T1000 (cell line): ENCODE results near the gene REG4.
"Not testable (repeated sequence)": the region's sequence is repeated elsewhere in the genome, so short reads cannot be mapped to it uniquely, and the experiment has no call there.

Experiments
- DNase-seq: peaks from one replicate; lab custom pipeline; 2025; ENCODE audit warnings: mixed read lengths; lab: John Stamatoyannopoulos, UW

Gene REG4

GRCh38 chr1:119811387-119811786 lies at the start of gene REG4:
REG4 (minus strand) TSS chr1:119811460; CDS start chr1:119808769, 2,691 bp downstream.
- DNase-seq = no peak

- DNase-seq = no peak
Measured at GRCh38 chr1:119859647-119860046, 48.4 kb upstream of the REG4 start.

GRCh38 chr1:119858556-119859214 lies 47.4 kb upstream of the REG4 start:
- DNase-seq = not testable (repeated sequence)

DNA sequence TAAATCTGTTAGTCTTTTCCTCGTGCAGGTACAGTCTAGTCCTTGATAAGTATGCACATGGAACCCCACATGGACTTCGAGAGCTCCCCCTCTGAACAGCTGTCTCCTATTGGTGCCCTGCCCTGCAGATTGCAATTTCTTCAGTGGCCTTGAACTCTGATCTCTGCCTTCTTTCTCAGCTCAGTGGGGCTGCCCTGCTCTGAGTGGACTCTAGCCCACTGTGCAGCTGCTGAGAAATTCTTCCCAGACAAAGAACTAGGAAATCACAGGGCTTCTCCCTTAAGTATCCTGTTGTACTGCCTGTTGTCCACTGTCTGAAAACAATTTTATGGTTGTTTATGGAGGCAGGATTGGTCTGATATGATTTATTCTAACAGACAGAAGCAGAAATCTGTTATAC lies 46.9 kb upstream of the REG4 start:
- no peak for DNase-seq

- DNase-seq = no peak
Measured at GRCh38 chr1:119853155-119853554, 41.9 kb upstream of the REG4 start.

DNA sequence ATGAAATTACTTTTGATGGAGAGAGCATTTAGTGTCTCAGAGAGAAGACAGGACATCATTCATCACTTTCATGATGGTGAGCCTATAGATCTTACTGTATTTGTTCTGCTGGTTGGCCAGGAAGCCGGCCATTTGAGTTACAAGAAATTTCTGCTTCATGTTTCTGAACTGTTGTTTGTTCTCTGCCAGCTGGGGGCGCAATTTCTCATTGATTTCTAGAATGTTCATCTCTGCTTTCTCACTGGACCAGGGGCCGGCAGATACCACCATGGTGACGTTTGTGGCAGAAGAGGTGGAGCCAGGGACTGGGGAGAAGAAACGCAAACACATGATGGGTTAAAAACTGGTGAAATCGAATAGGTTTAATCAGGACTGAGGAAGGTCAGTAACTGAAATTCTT lies 32.9 kb upstream of the REG4 start:
- DNase-seq = not testable (repeated sequence)

DNA sequence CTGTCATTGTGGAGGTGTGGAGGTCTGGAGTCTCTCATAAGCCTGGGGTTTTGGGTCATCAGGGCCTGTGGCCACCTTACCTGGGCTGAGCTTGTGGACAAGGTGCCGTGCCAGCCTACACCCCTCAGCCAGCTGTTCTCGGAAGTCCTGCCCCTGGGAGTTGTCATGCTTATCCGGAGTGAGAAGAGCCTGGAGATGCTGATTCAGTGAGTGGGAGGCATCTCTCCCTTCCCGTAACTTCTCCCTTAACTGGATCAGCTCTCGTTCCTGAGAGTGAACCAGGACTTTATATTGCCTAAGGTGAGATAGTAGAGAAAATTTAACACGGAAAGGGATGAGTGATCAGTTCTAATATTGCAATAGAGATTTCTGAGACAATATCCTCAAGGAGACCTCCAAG lies 30.0 kb upstream of the REG4 start:
- DNase-seq = no peak

- no peak for DNase-seq
Measured at GRCh38 chr1:119840745-119841144, 29.5 kb upstream of the REG4 start.

DNA sequence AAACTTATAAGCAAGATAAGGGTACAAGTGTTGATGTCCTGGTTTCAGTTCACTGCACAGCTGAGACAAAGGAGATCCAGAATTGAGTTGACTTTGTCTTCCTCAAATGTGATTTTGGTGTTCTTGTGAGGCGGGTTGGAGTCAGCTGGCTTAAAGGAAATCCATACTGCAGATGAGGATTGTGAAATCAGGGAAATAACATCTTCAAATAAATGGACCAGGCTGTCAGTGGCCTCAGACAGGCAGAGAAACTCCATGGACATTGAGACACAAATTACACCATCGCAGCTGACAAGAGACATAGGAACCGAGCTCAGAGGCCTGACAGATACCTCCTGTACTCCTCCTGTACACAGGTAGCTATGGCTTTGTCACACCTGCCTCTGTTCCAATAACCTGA lies 27.0 kb upstream of the REG4 start:
- no peak for DNase-seq

DNA sequence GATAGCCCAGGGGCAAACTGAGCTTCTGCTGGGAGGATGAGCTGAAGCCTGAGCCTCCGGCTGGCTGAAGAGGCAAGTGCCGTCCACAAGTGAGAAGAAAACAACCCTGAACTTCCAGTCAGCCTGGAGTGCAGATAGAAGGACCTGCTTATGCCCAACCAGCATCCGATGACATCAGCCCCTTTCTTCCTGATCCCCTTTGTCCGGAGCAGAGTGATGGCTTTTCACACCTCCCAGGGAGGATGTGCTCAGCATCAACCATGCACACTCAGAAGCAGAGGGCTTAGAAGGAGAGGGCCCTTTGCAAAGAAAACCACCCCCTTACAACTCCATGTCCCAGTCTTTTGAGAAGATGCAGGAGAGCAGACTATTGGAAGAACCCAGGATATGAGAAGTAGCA lies 23.7 kb upstream of the REG4 start:
- DNase-seq = no peak

- no peak for DNase-seq
Measured at GRCh38 chr1:119831027-119831426, 19.8 kb upstream of the REG4 start.

- DNase-seq = no peak
Measured at GRCh38 chr1:119829625-119830024, 18.4 kb upstream of the REG4 start.

DNA sequence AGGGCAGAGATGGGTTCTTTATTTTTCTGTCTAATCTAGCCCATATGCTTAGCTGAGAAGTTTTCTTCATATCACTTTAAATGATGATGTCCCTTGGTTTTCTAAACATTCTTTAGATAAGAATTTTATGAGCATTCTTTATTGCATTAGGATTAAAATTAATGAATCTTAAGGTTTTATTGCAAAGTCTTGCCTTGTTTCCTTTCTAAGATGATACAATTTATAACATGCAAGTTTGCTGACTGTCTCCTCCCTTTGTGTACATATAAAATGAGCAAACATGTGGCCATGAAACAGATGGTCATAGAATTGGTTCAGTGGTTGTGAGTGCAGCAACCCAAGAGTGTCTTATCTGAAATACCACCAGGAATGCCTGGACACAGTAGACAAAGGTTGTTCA lies 17.7 kb upstream of the REG4 start:
- not testable (repeated sequence) for DNase-seq

- DNase-seq = no peak
Measured at GRCh38 chr1:119828266-119828665, 17.0 kb upstream of the REG4 start.

DNA sequence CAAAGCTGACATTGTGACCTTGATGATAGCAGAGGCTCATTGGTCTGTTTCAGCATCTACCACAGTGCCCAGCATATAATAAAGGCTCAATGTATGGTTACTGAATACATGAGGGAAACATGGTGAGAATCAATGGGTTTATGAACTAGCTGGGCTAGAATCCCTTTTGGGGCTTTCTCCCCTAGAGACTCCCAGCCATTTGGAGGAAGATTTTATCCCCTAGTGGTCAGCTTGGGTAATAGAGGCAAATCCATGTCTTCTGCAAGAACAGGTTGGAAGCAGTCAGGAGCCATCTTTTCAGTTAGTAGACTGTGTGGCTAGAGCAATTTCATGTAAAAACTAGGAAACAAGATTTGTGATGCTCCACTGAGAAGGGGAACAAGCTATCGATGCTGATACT lies 15.8 kb upstream of the REG4 start:
- no peak for DNase-seq

DNA sequence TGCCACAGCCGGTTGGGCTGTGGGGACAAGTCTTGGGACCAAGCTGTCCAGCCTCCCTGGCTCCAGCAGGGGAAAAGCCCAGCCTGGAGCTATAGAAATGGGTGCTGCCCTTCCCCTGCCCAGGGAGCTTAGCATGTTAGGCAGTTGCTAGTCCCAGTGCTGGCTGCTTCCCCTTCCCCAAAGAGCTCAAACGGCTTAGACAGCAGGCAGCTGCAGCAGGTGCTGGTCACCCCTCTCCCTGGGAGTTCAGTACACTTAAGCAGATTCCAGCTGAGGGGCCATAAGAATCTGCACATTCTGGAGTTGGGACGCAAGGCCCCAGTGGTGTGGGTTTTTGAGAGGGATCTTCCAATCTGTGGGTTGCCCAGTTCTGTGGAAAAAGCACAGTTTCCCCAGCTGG lies 11.1 kb upstream of the REG4 start:
- DNase-seq = no peak

DNA sequence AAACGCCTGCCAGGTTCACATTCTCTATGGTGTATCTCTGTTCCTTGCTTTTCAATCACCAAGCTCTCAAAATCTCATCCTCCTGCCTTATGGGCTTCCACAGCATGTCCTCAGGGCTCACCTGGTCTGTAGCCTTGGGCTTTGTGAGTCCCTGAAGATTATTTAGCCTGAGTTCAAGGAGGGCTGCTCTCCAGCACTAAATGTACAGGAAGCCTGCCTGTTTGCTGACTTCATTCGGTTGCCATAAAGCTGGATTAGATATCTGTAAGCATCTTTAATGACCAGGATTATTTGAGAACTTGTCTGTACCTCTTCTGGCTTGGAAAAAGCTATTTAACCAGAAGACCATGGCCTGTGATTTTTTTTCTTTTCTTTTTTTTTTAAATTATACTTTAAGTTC lies 6.9 kb upstream of the REG4 start:
- DNase-seq = no peak

- DNase-seq = no peak
Measured at GRCh38 chr1:119816407-119816806, 5.1 kb upstream of the REG4 start.

DNA sequence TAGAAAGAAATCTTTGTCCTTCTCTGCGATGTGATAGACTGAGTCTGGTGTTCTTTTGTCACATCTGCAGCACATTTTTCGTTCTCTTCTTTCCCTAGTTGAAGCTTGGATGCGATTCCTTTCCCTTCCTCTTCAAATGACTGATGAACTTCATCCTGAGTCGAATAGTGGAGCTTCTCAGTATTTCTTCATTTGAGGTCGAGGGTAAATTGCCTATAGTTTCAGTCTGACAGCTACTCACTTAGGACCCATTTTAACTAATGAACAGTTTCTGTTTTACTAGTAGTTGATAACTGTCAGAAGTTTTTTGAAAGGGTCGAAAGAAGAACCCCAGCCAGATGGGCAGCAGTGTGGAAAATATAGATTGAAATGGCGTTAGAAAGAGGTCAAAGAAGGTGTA lies 4.7 kb upstream of the REG4 start:
- DNase-seq = no peak

DNA sequence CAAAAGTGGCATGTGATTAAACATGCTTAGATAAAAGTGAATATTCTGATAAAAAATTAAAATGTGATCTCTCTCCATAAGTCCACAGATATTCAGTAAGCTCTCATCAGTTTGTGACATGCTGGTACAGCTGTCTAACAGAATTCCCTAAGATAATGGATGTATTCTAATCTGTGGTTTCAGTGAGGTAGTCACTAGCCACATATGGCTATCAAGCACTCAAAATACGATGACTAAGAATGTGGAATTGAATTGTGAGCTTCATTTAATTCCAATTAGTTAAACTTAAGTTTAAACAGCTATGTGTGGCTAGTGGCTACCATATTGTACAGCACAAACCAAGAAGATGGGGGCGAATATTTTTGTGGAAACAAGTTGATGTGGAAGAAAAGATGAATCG lies 4.1 kb upstream of the REG4 start:
- DNase-seq = no peak

GRCh38 chr1:119814288-119814687 lies 3.0 kb upstream of the REG4 start:
- no peak for DNase-seq

DNA sequence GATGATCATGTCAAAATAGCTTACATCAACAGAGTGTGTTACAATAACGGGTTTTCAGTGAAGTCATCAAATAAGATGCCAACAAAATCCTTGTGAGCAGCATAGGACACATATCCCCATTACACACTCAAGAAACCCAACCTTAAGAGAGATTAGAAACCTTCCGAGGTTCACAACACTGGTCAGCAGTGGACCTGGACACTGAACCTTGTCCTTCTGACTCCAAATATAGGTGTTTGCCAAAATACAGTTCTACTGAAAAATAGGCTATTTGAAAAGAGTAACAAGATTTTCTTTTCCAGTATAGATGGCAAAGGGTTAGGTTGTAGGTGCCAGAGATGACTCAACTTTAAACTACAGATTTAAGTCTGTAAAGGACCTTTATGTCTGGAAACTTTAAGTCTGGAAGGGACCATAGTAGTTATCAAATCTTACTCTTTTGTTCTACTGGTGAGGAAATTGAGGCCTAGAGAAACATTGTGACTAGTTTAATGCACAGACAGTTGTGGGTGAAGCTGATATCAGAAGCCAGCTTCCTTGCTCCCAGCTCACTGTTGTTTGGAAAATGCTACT lies 811 bp upstream of the REG4 start:
- no peak for DNase-seq

- DNase-seq = peak; percentile 46
Measured at GRCh38 chr1:119808972-119809550, 2.2 kb downstream of the REG4 start.

DNA sequence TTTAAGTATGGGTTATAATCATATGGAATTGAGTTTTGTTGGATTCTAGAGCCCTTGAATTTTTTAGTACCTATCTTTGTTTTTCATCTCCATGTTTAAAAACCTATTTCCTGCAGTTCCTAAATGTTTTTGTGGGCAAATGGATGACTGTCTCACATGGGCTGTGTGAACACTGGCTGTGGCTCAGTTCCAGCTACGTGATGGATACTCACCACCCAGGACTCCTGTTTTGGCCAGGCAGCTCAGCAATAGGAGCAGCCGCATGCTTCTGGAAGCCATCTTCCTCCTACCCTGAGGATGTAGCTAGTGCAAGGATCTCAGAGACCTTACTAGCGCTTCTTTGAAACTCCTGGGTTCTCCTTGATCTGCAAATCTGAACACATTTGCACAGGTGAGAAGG lies 2.8 kb downstream of the REG4 start:
- DNase-seq = peak; percentile 18
